HG03064 (cell line): Measurements from ENCODE around the gene SS18.

Experiments used
- ATAC-seq: cut with Tn5 transposase; IDR thresholded peaks from one replicate; pipeline ENCODE4 v1.9.1; 2021; ENCODE audit warnings: low read depth; ENCODE audit not compliant: unreplicated experiment

SS18 gene

GRCh38 chr18:26003817-26004216 lies 86.6 kb downstream of the SS18 start:
- ATAC-seq, result no peak

- ATAC-seq, result no peak
Observed at GRCh38 chr18:26003356-26003755, 87.1 kb downstream of the SS18 start.

GRCh38 chr18:26002375-26002910 lies 88.0 kb downstream of the SS18 start:
- ATAC-seq, result no peak

- ATAC-seq, result no peak
Observed at GRCh38 chr18:25998461-25998860, 92.0 kb downstream of the SS18 start.

- ATAC-seq, result no peak
Observed at GRCh38 chr18:25992566-25992965, 97.8 kb downstream of the SS18 start.

GRCh38 chr18:25990473-25990872 lies 99.9 kb downstream of the SS18 start:
- ATAC-seq, result no peak

GRCh38 chr18:25985707-25986394 lies 104.6 kb downstream of the SS18 start:
- ATAC-seq, result no peak

- no peak for ATAC-seq
Observed at GRCh38 chr18:25983730-25984129, 106.7 kb downstream of the SS18 start.

- ATAC-seq, result no peak
Observed at GRCh38 chr18:25982961-25983360, 107.5 kb downstream of the SS18 start.

- no peak for ATAC-seq
Observed at GRCh38 chr18:25982153-25982552, 108.3 kb downstream of the SS18 start.

GRCh38 chr18:25979369-25980040 lies 110.9 kb downstream of the SS18 start:
- ATAC-seq, result no peak

- ATAC-seq, result no peak
Observed at GRCh38 chr18:25976554-25976953, 113.9 kb downstream of the SS18 start.

- no peak for ATAC-seq
Observed at GRCh38 chr18:25974630-25975077, 115.8 kb downstream of the SS18 start.
